SH-SY5Y (cell line): ENCODE results near the gene BAIAP2.

Source experiments
- GATA2 ChIP-seq: IDR thresholded peaks from 2 replicates; pipeline ENCODE4 v1.6.1; 2011; ENCODE audit warnings: mild to moderate bottlenecking, low read depth, low read length
- GATA3 ChIP-seq: IDR thresholded peaks from 2 replicates; pipeline ENCODE4 v1.6.1; 2011; ENCODE audit warnings: low read depth, mild to moderate bottlenecking, low read length, moderate library complexity

The BAIAP2 gene

DNA sequence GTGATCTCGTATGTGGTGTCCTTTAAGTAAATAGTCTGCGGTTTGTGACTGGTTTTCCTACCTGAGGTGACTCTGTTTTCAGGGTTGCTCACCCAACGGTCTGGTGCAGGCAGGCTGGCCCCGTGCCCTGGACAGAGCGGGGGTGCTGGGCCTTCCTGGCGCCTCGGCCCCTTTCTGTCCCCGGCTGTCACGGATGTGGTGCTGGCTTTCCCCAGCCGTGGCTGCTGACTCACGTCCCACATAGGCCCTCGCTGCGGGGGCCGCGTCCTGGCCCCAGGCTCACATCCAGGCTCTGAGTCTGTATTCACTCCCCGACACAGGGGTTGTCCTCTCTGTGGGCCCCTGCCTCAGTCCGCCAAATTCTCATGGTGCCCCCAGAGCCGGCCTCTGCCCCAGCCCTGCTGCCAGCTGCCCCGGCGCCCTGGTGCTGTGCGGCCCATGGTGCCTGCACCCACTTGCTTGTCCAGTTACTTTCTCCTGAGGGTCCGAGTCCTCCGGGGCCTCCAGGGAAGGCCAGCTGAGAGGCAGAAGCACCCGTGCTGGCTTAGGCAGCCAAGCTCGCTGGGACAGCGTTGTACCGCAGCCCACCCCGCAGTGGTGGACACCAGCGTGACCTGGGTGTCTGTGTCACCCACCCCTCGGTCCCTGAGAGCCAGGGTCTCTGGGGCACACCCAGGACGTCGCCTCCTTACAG, 37.4 kb upstream of the BAIAP2 start:
- TF ChIP-seq GATA3 (no peak), GATA2 (no peak)

DNA sequence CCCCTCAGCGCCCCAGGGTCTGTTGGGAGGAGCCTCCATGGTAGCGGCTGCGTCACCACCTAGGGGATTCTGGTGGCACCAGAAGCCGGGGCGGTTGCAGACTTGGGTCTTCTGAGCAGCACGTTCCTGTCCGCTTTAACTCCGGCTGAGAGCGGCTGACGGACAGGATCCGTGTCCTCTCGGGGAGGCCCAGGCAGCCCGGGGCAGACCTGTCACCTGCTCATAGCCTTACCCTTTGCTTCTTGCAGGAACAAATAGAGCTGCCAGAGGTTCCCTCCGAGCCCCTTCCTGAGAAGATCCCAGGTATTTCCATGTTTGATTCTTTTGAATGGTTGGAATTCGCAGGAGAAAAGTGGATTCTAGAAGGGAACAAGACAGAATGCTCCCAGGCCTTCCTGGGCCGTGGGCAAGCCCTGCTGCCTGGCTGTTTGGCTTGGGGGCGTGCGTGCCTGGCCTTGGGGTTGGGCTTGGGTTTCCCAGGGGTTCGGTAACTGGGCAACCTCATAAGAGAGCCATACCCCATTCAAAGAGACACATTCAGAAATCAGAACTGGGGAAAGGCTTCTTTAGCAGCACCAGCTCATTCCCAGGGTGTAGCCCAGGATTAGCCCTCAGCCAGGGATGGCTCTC, 36.7 kb upstream of the BAIAP2 start:
- TF ChIP-seq GATA2 (no peak), GATA3 (no peak)

DNA sequence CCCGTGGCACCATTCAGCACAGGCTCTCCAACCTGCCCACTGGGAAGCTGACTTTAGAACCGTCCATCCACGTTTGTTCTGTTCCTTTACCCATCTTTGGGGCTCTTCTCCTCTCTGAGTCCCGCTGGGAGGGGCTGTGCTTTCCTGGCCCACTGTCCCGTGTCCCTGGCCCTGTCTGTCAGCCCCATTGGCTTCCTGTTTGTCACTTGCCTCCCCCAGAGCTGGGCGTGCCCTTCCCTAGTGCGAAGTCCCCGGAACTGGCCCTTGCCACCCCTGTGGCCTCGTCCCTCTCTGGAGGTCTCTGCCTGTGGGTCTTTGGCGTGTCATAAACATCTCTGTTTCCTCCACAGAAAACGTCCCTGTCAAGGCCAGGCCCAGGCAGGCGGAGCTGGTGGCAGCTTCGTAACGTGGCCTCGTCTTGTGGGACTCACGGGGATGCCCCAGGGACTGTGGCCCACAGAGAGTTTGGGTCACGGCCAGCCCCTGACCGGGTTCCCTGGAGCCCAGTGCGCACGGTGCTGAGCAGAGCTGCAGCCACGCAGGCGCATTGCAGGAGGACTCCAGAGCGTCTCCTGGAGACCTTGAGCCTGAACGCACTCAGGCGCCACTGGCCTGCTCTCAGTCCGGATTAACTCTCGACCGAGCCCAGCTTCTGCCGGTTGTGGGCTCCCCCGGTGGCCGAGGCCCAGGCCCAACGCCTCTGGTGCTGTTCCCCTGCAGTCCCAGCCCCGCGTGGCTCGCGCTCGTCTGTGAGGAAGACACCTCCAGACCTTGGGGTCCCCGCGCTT, 36.0 kb upstream of the BAIAP2 start:
- TF ChIP-seq GATA3: no peak
- TF ChIP-seq GATA2: no peak

DNA sequence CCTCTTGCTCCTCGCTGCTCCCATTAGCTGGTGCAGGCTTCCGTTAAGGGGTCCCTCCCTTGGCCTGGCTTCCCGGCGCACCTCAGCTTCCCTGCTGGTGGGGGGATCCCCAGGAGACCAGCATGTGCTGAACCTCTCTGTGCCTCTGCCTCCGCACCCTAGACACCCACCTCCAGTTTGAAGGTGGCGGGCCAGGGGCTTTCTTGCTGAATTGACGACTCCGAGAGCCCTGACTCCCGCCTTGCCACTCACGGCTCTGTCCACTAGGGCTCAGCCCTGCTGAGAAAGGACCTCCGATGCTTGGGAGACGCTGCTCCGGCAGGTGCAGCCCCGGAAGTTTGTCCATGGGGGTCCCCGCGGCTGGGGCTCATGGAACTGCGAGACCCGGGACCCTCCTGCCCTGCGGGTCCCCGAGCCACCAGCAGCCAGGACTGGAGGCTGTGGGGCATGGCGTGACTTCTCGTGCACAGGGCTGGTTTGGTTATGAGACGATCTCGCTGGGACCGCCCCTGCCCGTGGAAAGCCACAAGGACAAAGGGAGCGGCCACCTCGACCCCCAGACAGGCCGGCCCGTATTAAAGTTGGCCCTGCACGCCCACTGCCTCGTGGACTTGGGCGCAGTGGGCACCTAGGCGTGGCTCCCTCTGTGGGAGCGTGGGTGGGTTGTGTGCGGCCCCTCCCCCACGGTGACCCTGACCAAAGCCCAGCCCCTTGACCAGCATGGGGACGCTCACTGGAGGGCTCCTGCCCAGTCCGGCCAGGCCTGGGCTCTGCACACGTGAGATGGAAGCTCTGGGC, 35.2 kb upstream of the BAIAP2 start:
- TF ChIP-seq GATA2: no peak
- TF ChIP-seq GATA3: no peak

DNA sequence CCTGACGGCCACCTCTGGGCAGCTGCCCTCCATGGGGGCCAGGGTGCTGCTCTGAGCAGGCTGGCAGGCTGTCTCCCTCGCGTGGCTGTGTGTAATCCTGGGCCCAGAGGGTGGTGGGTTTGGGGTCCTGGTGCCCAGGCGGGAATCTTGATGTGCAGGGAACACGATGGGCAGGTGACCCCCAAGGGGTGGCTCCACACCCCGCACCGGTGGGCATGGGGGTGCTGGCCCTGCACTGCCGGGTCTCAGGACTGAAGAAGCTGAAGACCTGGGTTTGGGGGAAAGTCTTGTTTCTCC, 34.7 kb upstream of the BAIAP2 start:
- no peak for TF ChIP-seq GATA3
- TF ChIP-seq GATA2: no peak

DNA sequence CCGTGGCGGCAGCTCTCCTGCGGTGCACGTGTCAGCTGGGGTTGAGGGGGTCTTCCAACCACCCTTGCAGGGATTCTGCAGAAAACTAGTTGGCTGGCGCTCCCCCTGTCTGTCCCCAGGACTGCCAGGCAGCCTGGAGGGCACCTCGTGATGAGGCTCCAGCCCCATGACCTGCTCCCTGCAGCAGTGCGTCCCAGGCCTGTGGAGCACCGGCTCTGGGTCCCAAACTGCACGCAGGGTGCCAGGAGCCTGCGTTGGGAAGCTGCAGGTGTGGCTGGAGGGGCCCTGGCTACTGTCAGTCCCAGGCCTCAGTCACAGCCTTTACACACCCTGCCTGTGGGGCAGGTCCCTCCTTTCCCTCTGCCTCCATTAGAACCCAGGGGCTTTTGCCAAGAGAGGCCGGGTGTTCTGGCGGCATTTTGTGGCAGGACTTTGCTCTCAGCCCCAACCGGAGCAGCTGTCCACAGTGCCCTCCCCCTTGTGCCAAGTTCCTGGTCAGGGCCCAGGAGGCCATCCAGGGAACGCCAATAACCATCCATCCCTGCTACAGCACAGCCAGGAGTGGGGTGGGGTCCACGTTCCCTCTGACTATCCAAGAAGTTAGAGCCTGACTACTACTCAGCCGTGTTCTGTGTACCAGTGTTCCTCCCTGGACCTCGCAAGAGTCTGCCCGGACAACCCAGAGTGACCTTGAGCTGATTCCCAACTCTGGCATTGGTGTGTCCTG, 34.2 kb upstream of the BAIAP2 start:
- TF ChIP-seq GATA2 (no peak), GATA3 (no peak)

DNA sequence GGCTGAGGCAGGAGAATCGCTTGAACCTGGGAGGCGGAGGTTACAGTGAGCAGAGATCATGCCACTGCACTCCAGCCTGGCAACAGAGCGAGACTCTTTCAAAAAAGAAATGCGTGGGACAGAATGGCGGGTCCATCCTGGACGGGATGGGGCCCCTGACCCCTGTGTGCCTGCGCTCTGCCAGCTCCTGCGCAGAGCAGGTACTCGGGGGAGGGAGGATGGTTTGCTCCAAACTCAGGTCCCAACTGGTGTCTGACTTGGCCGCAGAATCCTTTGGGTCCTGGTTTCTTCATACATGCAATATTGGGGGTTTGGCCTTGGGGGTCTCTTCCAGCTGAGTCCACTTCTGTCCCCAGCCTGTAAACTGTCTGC, 33.0 kb upstream of the BAIAP2 start:
- TF ChIP-seq GATA2: no peak
- TF ChIP-seq GATA3: no peak

DNA sequence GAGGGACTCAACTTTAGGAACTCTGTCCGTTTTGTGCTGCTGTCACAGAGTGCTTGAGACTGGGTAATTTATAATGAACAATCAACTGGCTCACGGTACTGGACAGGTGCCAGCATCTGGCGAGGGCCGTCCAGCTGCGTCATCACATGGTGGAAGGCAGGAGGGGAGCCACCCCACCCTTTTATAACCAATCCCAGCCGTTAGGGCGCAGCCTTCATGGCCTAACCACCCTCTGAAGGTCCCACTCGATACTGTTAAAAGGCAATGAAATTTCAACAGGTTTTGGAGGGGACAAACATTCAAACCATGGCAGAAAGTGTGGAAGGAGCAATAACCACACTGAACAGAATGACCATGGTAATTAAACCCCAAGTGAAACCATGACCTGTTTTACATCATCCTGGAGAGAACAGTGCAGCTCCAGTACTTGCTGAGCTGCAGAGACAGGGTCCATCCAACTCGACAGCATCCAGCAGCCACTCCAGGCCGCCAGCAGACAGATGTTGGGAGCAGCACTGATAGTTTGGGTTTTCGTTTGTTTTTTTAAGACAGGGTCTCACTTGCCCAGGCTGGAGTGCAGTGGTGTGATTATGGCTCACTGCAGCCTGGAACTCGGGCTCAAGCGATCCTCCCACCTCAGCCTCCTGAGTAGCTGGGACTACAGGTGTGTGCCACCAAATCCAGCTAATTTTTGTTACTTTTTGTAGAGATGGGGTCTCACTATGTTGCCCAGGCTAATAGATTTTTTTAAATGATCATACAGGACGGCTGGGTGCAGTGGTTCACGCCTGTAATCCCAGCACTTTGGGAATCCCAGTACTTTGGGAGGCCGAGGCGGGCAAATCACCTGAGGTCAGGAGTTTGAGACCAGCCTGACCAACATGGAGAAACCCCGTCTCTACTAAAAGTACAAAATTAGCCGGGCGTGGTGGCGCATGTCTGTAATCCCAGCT, 32.3 kb upstream of the BAIAP2 start:
- no peak for TF ChIP-seq GATA2
- TF ChIP-seq GATA3: no peak

DNA sequence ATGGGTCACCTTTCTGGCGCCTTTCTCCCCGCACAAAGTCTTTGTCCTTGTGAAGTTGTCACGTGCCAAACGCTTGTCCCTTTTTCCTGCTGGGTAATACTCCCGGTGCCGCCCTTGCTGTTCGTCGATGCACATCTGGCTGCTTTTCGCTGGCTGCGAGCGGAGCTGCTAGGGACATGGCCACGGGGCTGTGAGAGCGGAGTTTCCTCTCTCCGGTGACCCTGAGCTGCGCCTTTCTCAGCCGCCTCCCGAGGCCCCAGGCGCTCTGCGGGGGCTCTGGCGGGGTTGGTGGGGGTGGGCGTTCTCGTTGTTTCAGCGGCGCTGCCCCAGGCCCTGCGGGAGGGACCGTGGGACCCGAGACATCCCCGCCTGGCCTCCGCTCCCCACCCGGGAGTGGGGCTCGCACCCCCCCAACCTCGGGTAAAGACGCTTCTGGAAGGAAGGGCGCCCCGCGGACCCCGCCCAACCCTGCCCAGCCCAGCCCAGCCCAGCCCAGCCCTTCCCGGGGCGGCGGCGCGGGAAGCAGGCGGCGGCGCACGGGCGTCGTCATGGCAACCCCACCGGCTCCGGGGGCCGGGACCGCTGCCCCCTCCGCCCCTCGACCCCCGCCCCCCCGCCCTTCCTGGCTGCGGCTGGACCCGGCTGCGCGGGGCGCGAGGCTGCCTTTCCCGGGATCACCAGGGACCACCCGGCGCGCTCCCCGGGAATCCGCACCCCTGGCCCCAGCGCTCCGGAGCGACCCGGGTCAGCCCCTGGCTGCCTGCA, 31.1 kb upstream of the BAIAP2 start:
- TF ChIP-seq GATA3 (no peak), GATA2 (no peak)

DNA sequence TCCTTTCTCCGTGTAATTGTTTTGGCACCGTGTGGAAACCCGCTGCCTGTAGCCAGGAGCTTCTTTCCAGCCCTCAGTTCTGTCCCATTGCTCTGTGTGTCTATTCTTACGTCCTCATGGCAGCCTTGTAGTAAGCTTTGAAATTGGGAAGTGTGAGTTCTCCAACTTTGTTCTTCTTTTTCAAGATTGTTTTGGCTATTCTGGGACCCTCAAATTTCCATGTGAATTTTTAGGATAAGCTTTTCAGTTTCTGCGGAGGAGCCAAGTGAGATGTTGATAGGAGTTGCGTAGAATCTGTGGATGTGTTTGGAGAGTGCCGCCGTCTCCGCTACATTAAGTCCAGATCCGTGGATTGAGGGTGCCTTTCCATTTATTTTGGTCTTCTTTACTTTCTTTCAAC, 28.1 kb upstream of the BAIAP2 start:
- no peak for TF ChIP-seq GATA2
- TF ChIP-seq GATA3: no peak

DNA sequence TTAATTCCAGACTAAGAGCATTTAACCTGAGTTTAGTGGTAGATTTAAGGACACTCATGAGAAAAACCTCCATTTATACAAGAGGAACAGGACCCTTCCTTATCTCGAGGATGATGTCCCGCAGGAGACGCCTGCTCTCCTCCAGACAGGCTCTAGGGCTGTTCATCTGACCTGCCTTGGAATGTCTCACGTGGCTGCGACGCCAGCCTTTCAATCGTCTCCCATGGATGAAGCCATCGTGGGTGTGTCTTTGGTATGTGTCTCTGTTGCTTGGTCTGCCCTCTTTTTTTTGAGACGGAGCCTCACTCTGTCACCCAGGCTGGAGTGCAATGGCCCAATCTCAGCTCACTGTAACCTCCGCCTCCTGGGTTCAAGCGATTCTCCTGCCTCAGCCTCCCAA, 26.8 kb upstream of the BAIAP2 start:
- no peak for TF ChIP-seq GATA2
- no peak for TF ChIP-seq GATA3

DNA sequence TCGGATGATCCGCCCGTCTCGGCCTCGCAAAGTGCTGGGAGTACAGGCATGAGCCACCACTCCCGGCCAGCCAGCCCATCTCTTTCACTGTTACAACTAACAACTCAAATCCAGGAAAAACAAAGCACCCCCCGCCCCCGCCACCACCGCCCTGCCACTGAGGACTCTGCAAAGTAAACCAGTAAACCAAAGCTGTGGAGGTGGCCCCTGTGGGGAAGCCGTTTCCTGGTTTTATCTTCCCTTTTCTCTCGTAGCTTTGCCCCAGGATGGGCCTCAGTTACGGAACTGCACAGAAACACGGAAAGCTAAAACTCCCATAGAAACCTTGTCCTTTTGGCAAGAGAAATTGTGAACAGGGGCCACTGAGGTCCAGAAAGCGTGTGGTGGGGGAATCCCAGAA, 25.8 kb upstream of the BAIAP2 start:
- TF ChIP-seq GATA3 (no peak), GATA2 (no peak)

DNA sequence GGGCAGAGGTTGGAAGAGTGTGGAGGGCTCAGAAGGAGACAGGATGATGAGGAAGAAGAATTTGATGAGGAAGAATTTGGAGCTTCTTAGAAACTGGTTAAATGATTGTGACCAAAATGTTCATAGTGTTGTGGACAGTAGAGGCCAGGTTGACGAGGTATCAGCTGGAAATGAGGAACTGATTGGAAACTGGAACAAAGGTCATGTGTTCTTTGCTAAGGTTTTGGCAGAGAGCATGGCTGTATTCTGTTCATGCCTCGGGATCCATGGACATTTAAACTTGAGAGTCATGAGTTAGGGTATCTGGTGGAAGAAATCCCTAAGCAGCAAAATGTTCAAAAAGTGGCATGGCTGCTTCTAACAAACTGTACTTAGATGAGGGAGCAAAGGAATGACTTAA, 24.0 kb upstream of the BAIAP2 start:
- TF ChIP-seq GATA2 (no peak), GATA3 (no peak)
